ENCODE measurements around the gene SMARCAD1. TPM values are rescaled to one million over a fixed set of nuclear protein-coding genes. Genes with fewer than 3 reads are reported as not detected.

The SMARCAD1 gene
- total RNA-seq, 4 donors from 2014 or later: 13.2 to 26.7 (median 20.8) TPM

- Histone ChIP-seq H3K27me3 (no peaks in the 10 kb centered on the region), H3K27ac (no peak overlapping the region), H3K36me3 (no peaks in the 10 kb centered on the region), H3K4me1 (peaks cover 0 to 10% (median 0%) of the 10 kb centered on the region in 3 donors), H3K9me3 (no peaks in the 10 kb centered on the region), H3K4me3 (no peak overlapping the region)
- intact Hi-C loops (cut with DNase I): no loop called here
- 43 to 50% methylated on average over 4 of the region's 4 CpGs for WGBS, 2 donors
- TF ChIP-seq POLR2A (IDR thresholded peaks at IDR 0.05): no peak
- no peak for TF ChIP-seq CTCF (IDR thresholded peaks at IDR 0.05)
- no peak for DNase-seq
These were observed 91.1 kb downstream of the SMARCAD1 start for GRCh38 chr4:94298725-94299252.

- Histone ChIP-seq H3K27me3 (no peaks in the 10 kb centered on the region), H3K9me3 (no peaks in the 10 kb centered on the region), H3K27ac (no peak overlapping the region), H3K4me1 (peaks cover 0 to 10% (median 0%) of the 10 kb centered on the region in 3 donors), H3K4me3 (no peak overlapping the region), H3K36me3 (no peaks in the 10 kb centered on the region)
- intact Hi-C loops (cut with DNase I): no loop called here
- TF ChIP-seq POLR2A (IDR thresholded peaks at IDR 0.05) (no peak), CTCF (IDR thresholded peaks at IDR 0.05) (no peak)
- DNase-seq: no peak
- 91 to 100% methylated on average over 2 of the region's 2 CpGs for WGBS, 2 donors
These were observed 94.5 kb downstream of the SMARCAD1 start for GRCh38 chr4:94302191-94302590.

GRCh38 chr4:94304365-94304971 lies 96.8 kb downstream of the SMARCAD1 start:
- Histone ChIP-seq H3K36me3 (no peaks in the 10 kb centered on the region), H3K9me3 (no peaks in the 10 kb centered on the region), H3K27me3 (no peaks in the 10 kb centered on the region), H3K4me1 (no peaks in the 10 kb centered on the region), H3K4me3 (no peak overlapping the region), H3K27ac (no peak overlapping the region)
- TF ChIP-seq CTCF (IDR thresholded peaks at IDR 0.05): peak in 5 of 6 experiments; percentile 33 to 59 (median 43)
- TF ChIP-seq POLR2A (IDR thresholded peaks at IDR 0.05): no peak
- 42 to 43% methylated on average over 2 of the region's 2 CpGs for WGBS, 2 donors
- no peak for DNase-seq
- intact Hi-C loops (cut with DNase I): no loop called here

- WGBS, 2 donors: 78 to 79% methylated on average over 5 of the region's 5 CpGs
- TF ChIP-seq POLR2A (IDR thresholded peaks at IDR 0.05): no peak
- no peak for TF ChIP-seq CTCF (IDR thresholded peaks at IDR 0.05)
- Histone ChIP-seq H3K27me3 (no peaks in the 10 kb centered on the region), H3K4me1 (no peaks in the 10 kb centered on the region), H3K36me3 (no peaks in the 10 kb centered on the region), H3K4me3 (no peak overlapping the region), H3K27ac (no peak overlapping the region), H3K9me3 (no peaks in the 10 kb centered on the region)
- DNase-seq: no peak
- intact Hi-C loops (cut with DNase I): no loop called here
These were observed 98.0 kb downstream of the SMARCAD1 start for GRCh38 chr4:94305466-94306225.

- H3K9me3 ChIP-seq: no peaks in the 10 kb centered on the region
- TF ChIP-seq CTCF (IDR thresholded peaks at IDR 0.05) (no peak), POLR2A (IDR thresholded peaks at IDR 0.05) (no peak)
- DNase-seq: no peak
- no peak overlapping the region for H3K27ac ChIP-seq
- H3K36me3 ChIP-seq: no peaks in the 10 kb centered on the region
- 53 to 68% methylated on average over 3 of the region's 3 CpGs for whole genome bisulfite sequencing, 2 donors
- no peaks in the 10 kb centered on the region for H3K27me3 ChIP-seq
- H3K4me3 ChIP-seq: no peak overlapping the region
- intact Hi-C loops (cut with DNase I): no loop called here
- H3K4me1 ChIP-seq: no peaks in the 10 kb centered on the region
These were observed 99.0 kb downstream of the SMARCAD1 start for GRCh38 chr4:94306713-94307112.
